ENCODE measurements around the gene ARMH4. TPM values are rescaled to one million over a fixed set of nuclear protein-coding genes. Genes with fewer than 3 reads are reported as not detected.

The ARMH4 gene
- polyA plus RNA-seq (2013, experiment 1 of 2; ENCODE audit: insufficient read length): 5.5 TPM
- polyA plus RNA-seq (2013, experiment 2 of 2; ENCODE audit: insufficient read length): 9.5 TPM

- peak; percentile 88 for DNase-seq
Measured at GRCh38 chr14:58152014-58152857, at the start of gene ARMH4. Gene ARMH4, minus strand, starts transcription at chr14:58152213. Its CDS starts 12,855 bp downstream, at chr14:58139358.

GRCh38 chr14:58200846-58201245, 48.8 kb upstream of the ARMH4 start:
- DNase-seq: peak; percentile 3

GRCh38 chr14:58200480-58200841, 48.4 kb upstream of the ARMH4 start:
- DNase-seq: no peak

GRCh38 chr14:58199726-58200479, 47.9 kb upstream of the ARMH4 start, which contains the start of gene ACTR10:
Gene ACTR10, plus strand, starts transcription at chr14:58200149. Its CDS starts 69 bp downstream, at chr14:58200218.
- peak; percentile 76 for DNase-seq

GRCh38 chr14:58198086-58198485, 46.1 kb upstream of the ARMH4 start:
- DNase-seq: no peak

GRCh38 chr14:58196198-58196597, 44.2 kb upstream of the ARMH4 start:
- no peak for DNase-seq

GRCh38 chr14:58193542-58193941, 41.5 kb upstream of the ARMH4 start:
- no peak for DNase-seq

GRCh38 chr14:58191763-58192601, 40.0 kb upstream of the ARMH4 start:
- DNase-seq: no peak

GRCh38 chr14:58189176-58189575, 37.2 kb upstream of the ARMH4 start:
- no peak for DNase-seq

- DNase-seq: no peak
Measured at GRCh38 chr14:58177125-58177524, 25.1 kb upstream of the ARMH4 start.

GRCh38 chr14:58171090-58171489, 19.1 kb upstream of the ARMH4 start:
- peak; percentile 82 for DNase-seq

- no peak for DNase-seq
Measured at GRCh38 chr14:58167891-58168290, 15.9 kb upstream of the ARMH4 start.

GRCh38 chr14:58167057-58167456, 15.0 kb upstream of the ARMH4 start:
- no peak for DNase-seq

- DNase-seq: peak; percentile 84
Measured at GRCh38 chr14:58166005-58166983, 14.3 kb upstream of the ARMH4 start.

GRCh38 chr14:58160561-58160960, 8.5 kb upstream of the ARMH4 start:
- DNase-seq: no peak

GRCh38 chr14:58151133-58152013, 640 bp downstream of the ARMH4 start:
- DNase-seq: peak; percentile 38

GRCh38 chr14:58150243-58150805, 1.7 kb downstream of the ARMH4 start:
- DNase-seq: no peak

- no peak for DNase-seq
Measured at GRCh38 chr14:58149196-58149595, 2.8 kb downstream of the ARMH4 start.

GRCh38 chr14:58146399-58146798, 5.6 kb downstream of the ARMH4 start:
- DNase-seq: no peak

- DNase-seq: no peak
Measured at GRCh38 chr14:58145936-58146335, 6.1 kb downstream of the ARMH4 start.
